Liver (tissue), 9 donors: ENCODE results near the gene IQSEC1. TPM values are rescaled to one million over a fixed set of nuclear protein-coding genes. Genes with fewer than 3 reads are reported as not detected.

Experiments used
- DNase-seq: peaks from one replicate; pipeline ENCODE4 v3.0.0-alpha.2; 2017; ENCODE audit warnings: low spot score
- H3K27ac ChIP-seq, 2 donors: one replicate each; pipeline ENCODE4 v1.7.0; 2013; ENCODE audit warnings: inconsistent platforms in 2 of 2, low read length in 2 of 2, control low read depth in 1 of 2, low read depth in 1 of 2, mild to moderate bottlenecking in 1 of 2
- H3K27me3 ChIP-seq, 4 donors: one replicate each; pipeline versions ENCODE4 v1.6.1 to v1.7.0; 2013; ENCODE audit warnings: low read length in 3 of 4, inconsistent platforms in 1 of 4, mild to moderate bottlenecking in 1 of 4, moderate library complexity in 1 of 4; ENCODE audit not compliant: control insufficient read depth in 4 of 4, insufficient read depth in 4 of 4
- H3K36me3 ChIP-seq, 4 donors: one replicate each; pipeline versions ENCODE4 v1.6.1 to v1.7.0; 2013; ENCODE audit warnings: low read length in 3 of 4, mild to moderate bottlenecking in 3 of 4, low read depth in 1 of 4, moderate library complexity in 1 of 4; ENCODE audit not compliant: control insufficient read depth in 4 of 4, insufficient read depth in 3 of 4
- H3K4me1 ChIP-seq, 4 donors: one replicate each; pipeline versions ENCODE4 v1.6.1 to v1.7.0; 2013; ENCODE audit warnings: low read length in 3 of 4, mild to moderate bottlenecking in 3 of 4, moderate library complexity in 1 of 4; ENCODE audit not compliant: control insufficient read depth in 4 of 4, insufficient read depth in 4 of 4
- H3K4me3 ChIP-seq, 3 donors: one replicate each; pipeline versions ENCODE4 v1.6.1 to v1.7.0; 2013; ENCODE audit warnings: low read length in 3 of 3, control low read depth in 1 of 3, low read depth in 1 of 3, mild to moderate bottlenecking in 1 of 3
- H3K9ac ChIP-seq, 2 donors: one replicate each; pipeline ENCODE4 v1.7.0; 2013; ENCODE audit warnings: low read length in 2 of 2, mild to moderate bottlenecking in 2 of 2, moderate library complexity in 2 of 2, control low read depth in 1 of 2, low read depth in 1 of 2
- H3K9me3 ChIP-seq, 4 donors: one replicate each; pipeline versions ENCODE4 v1.6.1 to v1.7.0; 2013; ENCODE audit warnings: low read length in 3 of 4; ENCODE audit not compliant: control insufficient read depth in 4 of 4
- EGR1 ChIP-seq, 2 donors: IDR thresholded peaks; 2 replicates each; pipeline ENCODE4 v1.6.1; 2016 to 2018; ENCODE audit warnings: antibody characterized with exemption in 2 of 2, low read depth in 2 of 2
- FOXA1 ChIP-seq: IDR thresholded peaks from 2 replicates; pipeline ENCODE4 v1.6.1; 2016; ENCODE audit warnings: antibody characterized with exemption
- GABPA ChIP-seq, 2 donors: IDR thresholded peaks in 1 of 2; conservative IDR thresholded peaks in 1 of 2; 2 replicates each; pipeline ENCODE4 v1.6.1; 2016; ENCODE audit warnings: antibody characterized with exemption in 2 of 2, mild to moderate bottlenecking in 1 of 2, moderate library complexity in 1 of 2
- HNF4A ChIP-seq, 2 donors: conservative IDR thresholded peaks; 2 replicates each; pipeline ENCODE4 v1.6.1; 2016; ENCODE audit warnings: antibody characterized with exemption in 2 of 2, mild to moderate bottlenecking in 2 of 2
- HNF4G ChIP-seq: IDR thresholded peaks from 2 replicates; pipeline ENCODE4 v1.6.1; 2016; ENCODE audit warnings: antibody characterized with exemption
- JUND ChIP-seq, 2 donors: IDR thresholded peaks; 2 replicates each; pipeline ENCODE4 v1.6.1; 2016; ENCODE audit warnings: antibody characterized with exemption in 2 of 2
- NR2F2 ChIP-seq: IDR thresholded peaks from 2 replicates; pipeline ENCODE4 v1.6.1; 2016; ENCODE audit warnings: antibody characterized with exemption
- RAD21 ChIP-seq, 2 donors: IDR thresholded peaks; 2 replicates each; pipeline ENCODE4 v1.6.1; 2016; ENCODE audit warnings: antibody characterized with exemption in 2 of 2, mild to moderate bottlenecking in 2 of 2
- RXRA ChIP-seq, 2 donors: IDR thresholded peaks; 2 replicates each; pipeline ENCODE4 v1.6.1; 2017 to 2018; ENCODE audit warnings: antibody characterized with exemption in 2 of 2, mild to moderate bottlenecking in 1 of 2
- SP1 ChIP-seq: IDR thresholded peaks from 2 replicates; pipeline ENCODE4 v1.6.1; 2018; ENCODE audit warnings: antibody characterized with exemption, mild to moderate bottlenecking
- YY1 ChIP-seq: IDR thresholded peaks from 2 replicates; pipeline ENCODE4 v1.6.1; 2016; ENCODE audit warnings: antibody characterized with exemption, mild to moderate bottlenecking
- WGBS: extraction: QIAGEN DNeasy Blood & Tissue Kit; methylation state at CpG from one replicate; pipeline ENCODE4 v1.1.7; 2013; 5-methylcytosine and 5-hydroxymethylcytosine counted together
- polyA plus RNA-seq, 2 donors: library from polyadenylated mRNA; stranded (reverse) in 1 of 2; unstranded in 1 of 2; fragments of 200-250 nt in 1 of 2; fragments of >200 nt in 1 of 2; fragmentation: Nextera tagmentation in 1 of 2; extraction: Ambion mirVana in 1 of 2; gene quantifications; one replicate each; pipeline versions ENCODE4 v1.2.1 to v1.2.3, GENCODE V29; 2013 to 2015
- total RNA-seq, 2 donors: library from RNA; depleted of rRNA; stranded (reverse); fragments of >200 nt; gene quantifications; one replicate each; pipeline ENCODE4 v1.2.3, GENCODE V29; 2014
- TF ChIP-seq, protein P1 (sequence below): IDR thresholded peaks from 2 replicates; pipeline ENCODE4 v1.6.1; 2016; ENCODE audit warnings: antibody characterized with exemption
- TF ChIP-seq, protein P2 (sequence below): IDR thresholded peaks from 2 replicates; pipeline ENCODE4 v1.6.1; 2016; ENCODE audit warnings: antibody characterized with exemption
- TF ChIP-seq, protein P3 (sequence below): IDR thresholded peaks from 2 replicates; pipeline ENCODE4 v1.6.1; 2016; ENCODE audit warnings: antibody characterized with exemption, mild to moderate bottlenecking
- TF ChIP-seq, protein P4 (sequence below): IDR thresholded peaks from 2 replicates; pipeline ENCODE4 v1.6.1; 2016; ENCODE audit warnings: antibody characterized with exemption
- TF ChIP-seq, protein P5 (sequence below): fragments of 150-350 bp; IDR thresholded peaks from 2 replicates; pipeline ENCODE4 v1.5.1; 2017; ENCODE audit warnings: improper control_type of control experiment, low read depth, low read length; ENCODE audit not compliant: missing input control
- donor health status: healthy.
- donor health status: healthy.
- donor health status: healthy.
- donor health status: healthy.
- donor health status: healthy.

Gene IQSEC1
- total and polyA plus RNA-seq, 4 donors = 12.7 to 56.0 (median 36.2) TPM

DNA sequence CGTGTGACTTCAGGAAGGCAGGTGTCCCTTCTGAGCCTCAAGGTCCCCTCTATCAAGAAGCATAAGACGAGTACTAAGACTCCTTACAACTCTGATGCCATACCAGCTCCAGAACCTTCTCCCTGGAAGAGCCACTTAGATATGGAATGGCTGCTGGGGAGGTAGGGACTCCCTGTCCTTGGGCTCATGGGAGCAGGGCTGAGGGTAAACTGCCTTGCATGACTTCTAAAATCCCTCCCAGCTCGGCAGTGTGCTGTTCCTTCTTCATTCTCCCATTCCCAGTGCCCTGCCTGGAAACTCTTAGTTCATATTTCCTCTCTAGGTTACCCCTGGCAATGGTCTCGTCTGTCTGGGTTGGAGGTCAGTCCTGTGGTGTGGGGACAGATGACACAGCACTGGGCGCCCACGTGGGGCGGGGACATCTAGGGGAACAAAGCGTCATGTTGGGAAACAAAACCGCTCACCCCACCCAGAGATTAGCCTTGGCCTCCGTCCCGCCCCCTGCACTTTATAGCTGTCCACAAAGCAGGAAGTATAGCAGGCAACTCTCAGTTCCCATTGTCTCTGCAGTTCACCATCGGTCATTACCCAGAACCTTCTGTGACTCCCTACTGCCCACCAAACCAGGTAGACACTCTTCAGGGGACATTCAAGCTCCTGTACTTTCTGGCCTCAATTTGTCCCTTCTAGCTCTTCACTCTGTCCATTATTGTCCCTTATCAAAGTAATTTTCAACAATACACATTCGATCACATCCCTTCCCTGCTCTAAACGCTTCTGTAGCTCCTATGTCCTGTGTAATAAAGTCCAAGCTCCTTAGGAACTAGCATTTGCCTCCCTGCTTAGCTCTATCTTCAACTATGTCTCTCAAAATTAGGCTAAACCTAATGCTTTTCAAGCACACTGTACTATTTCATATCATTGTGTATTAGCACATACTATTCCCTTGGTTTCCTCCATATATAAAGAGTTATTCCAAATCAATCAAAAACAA lies 73.8 kb downstream of the IQSEC1 start:
- TF ChIP-seq, protein P1, sequence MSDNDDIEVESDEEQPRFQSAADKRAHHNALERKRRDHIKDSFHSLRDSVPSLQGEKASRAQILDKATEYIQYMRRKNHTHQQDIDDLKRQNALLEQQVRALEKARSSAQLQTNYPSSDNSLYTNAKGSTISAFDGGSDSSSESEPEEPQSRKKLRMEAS = peak; percentile 28
- peak in 1 of 2 donors; percentile 37 for TF ChIP-seq JUND (IDR thresholded peaks at IDR 0.05)
- peak; percentile 58 for TF ChIP-seq NR2F2
- no peak for TF ChIP-seq FOXA1
- TF ChIP-seq SP1 = peak; percentile 68
- TF ChIP-seq, protein P2, sequence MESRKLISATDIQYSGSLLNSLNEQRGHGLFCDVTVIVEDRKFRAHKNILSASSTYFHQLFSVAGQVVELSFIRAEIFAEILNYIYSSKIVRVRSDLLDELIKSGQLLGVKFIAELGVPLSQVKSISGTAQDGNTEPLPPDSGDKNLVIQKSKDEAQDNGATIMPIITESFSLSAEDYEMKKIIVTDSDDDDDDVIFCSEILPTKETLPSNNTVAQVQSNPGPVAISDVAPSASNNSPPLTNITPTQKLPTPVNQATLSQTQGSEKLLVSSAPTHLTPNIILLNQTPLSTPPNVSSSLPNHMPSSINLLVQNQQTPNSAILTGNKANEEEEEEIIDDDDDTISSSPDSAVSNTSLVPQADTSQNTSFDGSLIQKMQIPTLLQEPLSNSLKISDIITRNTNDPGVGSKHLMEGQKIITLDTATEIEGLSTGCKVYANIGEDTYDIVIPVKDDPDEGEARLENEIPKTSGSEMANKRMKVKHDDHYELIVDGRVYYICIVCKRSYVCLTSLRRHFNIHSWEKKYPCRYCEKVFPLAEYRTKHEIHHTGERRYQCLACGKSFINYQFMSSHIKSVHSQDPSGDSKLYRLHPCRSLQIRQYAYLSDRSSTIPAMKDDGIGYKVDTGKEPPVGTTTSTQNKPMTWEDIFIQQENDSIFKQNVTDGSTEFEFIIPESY = no peak
- TF ChIP-seq, protein P3, sequence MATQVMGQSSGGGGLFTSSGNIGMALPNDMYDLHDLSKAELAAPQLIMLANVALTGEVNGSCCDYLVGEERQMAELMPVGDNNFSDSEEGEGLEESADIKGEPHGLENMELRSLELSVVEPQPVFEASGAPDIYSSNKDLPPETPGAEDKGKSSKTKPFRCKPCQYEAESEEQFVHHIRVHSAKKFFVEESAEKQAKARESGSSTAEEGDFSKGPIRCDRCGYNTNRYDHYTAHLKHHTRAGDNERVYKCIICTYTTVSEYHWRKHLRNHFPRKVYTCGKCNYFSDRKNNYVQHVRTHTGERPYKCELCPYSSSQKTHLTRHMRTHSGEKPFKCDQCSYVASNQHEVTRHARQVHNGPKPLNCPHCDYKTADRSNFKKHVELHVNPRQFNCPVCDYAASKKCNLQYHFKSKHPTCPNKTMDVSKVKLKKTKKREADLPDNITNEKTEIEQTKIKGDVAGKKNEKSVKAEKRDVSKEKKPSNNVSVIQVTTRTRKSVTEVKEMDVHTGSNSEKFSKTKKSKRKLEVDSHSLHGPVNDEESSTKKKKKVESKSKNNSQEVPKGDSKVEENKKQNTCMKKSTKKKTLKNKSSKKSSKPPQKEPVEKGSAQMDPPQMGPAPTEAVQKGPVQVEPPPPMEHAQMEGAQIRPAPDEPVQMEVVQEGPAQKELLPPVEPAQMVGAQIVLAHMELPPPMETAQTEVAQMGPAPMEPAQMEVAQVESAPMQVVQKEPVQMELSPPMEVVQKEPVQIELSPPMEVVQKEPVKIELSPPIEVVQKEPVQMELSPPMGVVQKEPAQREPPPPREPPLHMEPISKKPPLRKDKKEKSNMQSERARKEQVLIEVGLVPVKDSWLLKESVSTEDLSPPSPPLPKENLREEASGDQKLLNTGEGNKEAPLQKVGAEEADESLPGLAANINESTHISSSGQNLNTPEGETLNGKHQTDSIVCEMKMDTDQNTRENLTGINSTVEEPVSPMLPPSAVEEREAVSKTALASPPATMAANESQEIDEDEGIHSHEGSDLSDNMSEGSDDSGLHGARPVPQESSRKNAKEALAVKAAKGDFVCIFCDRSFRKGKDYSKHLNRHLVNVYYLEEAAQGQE = no peak
- TF ChIP-seq RXRA (IDR thresholded peaks at IDR 0.05) = peak in 1 of 2 donors; percentile 53
- Histone ChIP-seq H3K36me3 (peaks cover 0 to 2% (median 0%) of the 10 kb centered on the region in 4 donors), H3K9ac (no peak overlapping the region), H3K27ac (peak overlapping the region; percentile 48 to 49), H3K27me3 (no peaks in the 10 kb centered on the region), H3K4me3 (no peak overlapping the region), H3K4me1 (peaks cover 0 to 8% (median 4%) of the 10 kb centered on the region in 4 donors), H3K9me3 (no peaks in the 10 kb centered on the region)
- DNase-seq = peak; percentile 67
- WGBS = 69% methylated on average over 14 of the region's 14 CpGs

DNA sequence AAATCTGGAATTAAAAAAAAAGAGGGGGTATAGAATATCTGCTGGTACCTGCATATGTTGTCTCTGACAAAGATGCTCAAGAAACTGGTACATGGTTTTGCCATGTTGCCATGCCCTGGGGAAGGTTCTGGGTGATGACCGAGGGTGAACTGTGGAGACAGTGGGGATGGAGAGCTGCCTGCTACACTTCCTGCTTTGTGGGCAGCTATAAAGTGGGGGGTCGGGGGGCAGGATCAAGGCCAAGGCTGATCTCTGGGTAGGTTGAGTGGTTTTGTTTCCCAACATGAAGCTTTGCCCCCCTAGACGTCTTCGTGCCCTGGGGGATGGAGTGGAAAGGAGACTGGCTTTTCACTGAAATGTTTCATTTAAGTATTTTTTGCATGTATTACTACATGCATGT lies 74.6 kb downstream of the IQSEC1 start:
- H3K4me1 ChIP-seq = peaks cover 0 to 13% (median 6%) of the 10 kb centered on the region in 4 donors
- no peaks in the 10 kb centered on the region for H3K9me3 ChIP-seq
- H3K36me3 ChIP-seq = peaks cover 0 to 2% (median 0%) of the 10 kb centered on the region in 4 donors
- DNase-seq = no peak
- no peak overlapping the region for H3K4me3 ChIP-seq
- WGBS = 83% methylated on average over 4 of the region's 4 CpGs
- no peaks in the 10 kb centered on the region for H3K27me3 ChIP-seq
- no peak overlapping the region for H3K9ac ChIP-seq
- peak overlapping the region; percentile 48 to 49 for H3K27ac ChIP-seq
- TF ChIP-seq HNF4A (conservative IDR thresholded peaks at IDR 0.05) (no peak), GABPA (IDR thresholded peaks at IDR 0.05 in 1 of 2, conservative IDR thresholded peaks at IDR 0.05 in 1 of 2) (no peak), SP1 (no peak), HNF4G (no peak), YY1 (no peak), NR2F2 (no peak), RAD21 (IDR thresholded peaks at IDR 0.05) (no peak), RXRA (IDR thresholded peaks at IDR 0.05) (no peak), JUND (IDR thresholded peaks at IDR 0.05) (no peak), EGR1 (IDR thresholded peaks at IDR 0.05; ENCODE audit: low read depth in 2 of 2) (no peak)
- TF ChIP-seq, protein P2 = no peak
- TF ChIP-seq, protein P3 = no peak
- TF ChIP-seq, protein P4, sequence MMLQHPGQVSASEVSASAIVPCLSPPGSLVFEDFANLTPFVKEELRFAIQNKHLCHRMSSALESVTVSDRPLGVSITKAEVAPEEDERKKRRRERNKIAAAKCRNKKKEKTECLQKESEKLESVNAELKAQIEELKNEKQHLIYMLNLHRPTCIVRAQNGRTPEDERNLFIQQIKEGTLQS = no peak
- TF ChIP-seq, protein P5, sequence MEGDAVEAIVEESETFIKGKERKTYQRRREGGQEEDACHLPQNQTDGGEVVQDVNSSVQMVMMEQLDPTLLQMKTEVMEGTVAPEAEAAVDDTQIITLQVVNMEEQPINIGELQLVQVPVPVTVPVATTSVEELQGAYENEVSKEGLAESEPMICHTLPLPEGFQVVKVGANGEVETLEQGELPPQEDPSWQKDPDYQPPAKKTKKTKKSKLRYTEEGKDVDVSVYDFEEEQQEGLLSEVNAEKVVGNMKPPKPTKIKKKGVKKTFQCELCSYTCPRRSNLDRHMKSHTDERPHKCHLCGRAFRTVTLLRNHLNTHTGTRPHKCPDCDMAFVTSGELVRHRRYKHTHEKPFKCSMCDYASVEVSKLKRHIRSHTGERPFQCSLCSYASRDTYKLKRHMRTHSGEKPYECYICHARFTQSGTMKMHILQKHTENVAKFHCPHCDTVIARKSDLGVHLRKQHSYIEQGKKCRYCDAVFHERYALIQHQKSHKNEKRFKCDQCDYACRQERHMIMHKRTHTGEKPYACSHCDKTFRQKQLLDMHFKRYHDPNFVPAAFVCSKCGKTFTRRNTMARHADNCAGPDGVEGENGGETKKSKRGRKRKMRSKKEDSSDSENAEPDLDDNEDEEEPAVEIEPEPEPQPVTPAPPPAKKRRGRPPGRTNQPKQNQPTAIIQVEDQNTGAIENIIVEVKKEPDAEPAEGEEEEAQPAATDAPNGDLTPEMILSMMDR = no peak
